OCI-LY1 (cell line): Measurements from ENCODE around the gene NELFE.

Experiments
- CTCF ChIP-seq: fragments of 200-600 bp; sonication (generic), shearing (Covaris generic); IDR thresholded peaks from 2 replicates; pipeline ENCODE4 v1.5.1; 2017; ENCODE audit warnings: mild to moderate bottlenecking, antibody characterized with exemption, low read length, moderate library complexity, mixed read lengths
- EZH2 ChIP-seq: fragments of 200-600 bp; sonication (generic), shearing (Covaris generic); IDR thresholded peaks from 2 replicates; pipeline ENCODE4 v1.8.0; 2017; ENCODE audit warnings: borderline replicate concordance, mixed run types, mild to moderate bottlenecking, antibody characterized with exemption, low read length, moderate library complexity, mixed read lengths

DNA sequence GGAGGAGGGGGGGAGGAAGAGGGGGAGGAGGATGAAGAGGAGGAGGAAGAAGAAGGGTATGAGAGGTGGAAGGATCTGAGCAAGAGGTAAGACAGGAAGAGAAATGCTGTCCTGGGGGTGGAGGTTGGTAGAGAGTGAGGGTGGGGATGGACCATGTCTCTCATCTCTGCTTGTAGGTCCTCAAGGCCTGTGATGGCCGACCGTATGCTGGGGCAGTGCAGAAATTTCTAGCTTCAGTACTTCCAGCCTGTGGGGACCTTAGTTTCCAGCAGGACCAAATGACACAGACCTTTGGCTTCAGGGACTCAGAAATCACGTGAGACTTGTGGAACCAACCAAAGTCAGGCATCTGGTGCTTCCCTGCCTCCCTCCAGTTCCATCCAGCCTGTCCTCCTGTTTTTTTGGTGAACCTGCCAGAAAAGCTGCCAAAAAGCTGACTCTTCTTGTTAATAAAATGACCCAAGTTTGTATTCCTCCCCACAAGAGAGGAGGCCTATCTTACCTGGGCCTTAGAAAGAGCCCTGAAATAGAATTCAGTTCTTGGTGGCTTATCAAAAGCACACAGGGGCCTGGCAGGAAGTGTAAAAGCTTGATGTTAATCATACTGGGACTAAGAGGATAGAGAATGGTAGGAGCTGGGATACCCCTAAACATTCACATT, 20.6 kb upstream of the NELFE start:
- no peak for TF ChIP-seq CTCF
- TF ChIP-seq EZH2: no peak
